ENCODE results near the gene PAX2.

PAX2 gene

DNA sequence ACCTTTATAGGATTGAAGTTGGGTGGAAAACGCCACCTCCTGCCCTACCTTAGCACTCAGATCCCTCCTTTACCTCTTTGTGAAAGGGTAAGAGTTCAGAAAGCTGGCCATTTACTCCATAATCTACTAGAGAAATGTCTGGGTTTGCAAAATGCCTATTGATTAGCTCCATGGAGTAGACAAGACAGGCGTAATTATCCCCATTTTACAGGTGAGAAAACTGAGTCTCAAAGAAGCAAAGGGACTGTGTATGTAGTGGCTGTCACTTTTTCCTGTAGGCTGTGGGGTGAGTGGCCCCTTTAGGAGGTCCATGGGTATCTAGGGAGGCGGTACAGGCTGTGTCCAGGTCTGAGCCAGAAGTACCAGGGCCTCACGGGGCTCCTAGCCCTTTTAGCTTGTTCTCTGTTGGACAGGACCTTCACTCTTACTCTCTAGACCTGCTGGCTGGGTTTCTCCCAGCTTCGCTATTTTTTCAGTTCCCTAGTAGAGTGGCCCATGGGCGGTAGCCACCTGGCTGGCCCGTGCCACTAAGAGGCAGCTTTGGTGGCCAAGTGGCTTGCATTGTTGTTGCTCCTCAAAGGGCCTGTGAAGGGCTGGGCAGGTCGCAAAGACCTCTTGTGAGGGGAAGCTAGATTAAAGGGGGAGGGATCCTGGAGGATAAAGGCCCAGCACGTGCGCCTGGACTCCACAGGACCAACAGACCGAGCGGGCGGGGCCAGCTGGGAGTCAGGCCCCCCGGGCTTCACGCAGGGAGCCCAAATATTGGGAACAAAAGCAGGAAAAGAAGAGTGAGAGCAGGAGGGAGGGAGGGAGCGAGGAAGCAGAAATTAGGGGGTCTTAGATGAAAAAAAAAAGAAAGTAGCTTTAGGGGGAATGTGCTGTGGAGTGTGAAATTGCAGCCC, 4.7 kb upstream of the PAX2 start:
- no peak for DNase-seq

DNA sequence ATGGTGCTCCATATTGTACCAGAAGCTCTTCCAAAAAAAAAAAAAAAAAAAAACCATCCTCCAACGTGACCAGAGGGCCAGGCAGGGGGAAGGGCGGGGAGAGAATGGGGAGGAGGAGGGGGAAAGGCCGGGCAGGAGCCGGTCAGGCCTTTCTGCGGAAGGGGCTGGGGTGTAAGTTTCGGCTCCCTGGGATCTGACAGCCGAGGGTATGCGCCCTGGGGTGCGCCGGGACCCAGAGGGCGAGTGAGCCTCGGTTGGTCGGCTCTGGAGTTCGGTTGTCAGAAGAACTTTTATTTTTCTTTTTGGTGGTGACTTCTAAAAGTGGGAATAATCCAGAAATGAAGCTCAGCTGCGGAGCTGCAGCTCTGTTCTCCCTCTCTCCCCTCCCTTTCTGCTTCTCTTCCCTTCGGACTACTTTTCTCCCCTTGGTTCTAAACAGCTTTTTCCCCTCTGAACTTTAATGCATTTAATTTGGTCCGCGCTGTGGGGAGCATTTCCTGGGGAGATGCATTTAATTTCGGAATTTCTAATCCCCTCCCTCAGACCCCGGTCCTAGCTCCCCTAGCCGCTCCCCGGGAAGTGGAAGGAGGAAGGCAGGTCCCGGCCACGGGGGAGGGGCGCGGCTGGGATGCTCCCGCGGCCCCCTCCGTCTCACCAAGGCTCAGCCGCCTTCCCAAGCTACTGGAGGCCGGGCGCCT, 3.9 kb upstream of the PAX2 start:
- DNase-seq = no peak

DNA sequence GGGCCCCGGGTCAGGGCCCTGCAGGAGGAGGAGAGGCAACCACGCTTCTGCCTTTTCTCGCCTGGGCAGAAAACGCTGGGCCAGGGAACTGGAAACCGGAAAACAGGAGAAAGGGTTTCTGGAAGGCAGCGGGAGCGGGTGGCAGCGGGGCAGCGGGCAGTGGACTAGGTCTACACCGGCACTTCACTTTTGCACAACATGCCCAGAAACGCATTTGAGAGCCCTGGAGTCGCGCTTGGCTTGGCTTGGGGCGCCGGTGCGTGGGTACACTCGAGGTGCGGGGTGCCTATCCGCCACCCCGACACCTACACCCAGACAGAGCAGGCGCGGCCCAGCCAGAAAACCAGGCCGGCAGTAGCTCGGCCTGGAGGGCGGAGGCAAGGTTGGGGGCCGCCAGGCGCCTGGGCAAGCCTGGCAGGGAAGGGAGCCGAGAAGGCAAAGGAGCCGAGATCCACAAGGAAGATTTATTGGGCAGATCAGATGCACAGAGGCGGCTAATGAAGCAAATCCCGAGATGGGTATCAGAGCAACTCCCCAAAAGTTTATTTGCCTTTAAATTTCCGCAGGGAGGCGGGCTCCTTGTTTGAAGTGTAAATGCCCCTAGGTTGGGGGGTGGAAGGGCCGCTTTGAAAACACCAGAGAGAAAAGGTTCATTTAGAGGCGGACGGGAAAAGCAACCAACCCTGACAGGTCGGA, 3.2 kb upstream of the PAX2 start:
- DNase-seq = no peak

DNA sequence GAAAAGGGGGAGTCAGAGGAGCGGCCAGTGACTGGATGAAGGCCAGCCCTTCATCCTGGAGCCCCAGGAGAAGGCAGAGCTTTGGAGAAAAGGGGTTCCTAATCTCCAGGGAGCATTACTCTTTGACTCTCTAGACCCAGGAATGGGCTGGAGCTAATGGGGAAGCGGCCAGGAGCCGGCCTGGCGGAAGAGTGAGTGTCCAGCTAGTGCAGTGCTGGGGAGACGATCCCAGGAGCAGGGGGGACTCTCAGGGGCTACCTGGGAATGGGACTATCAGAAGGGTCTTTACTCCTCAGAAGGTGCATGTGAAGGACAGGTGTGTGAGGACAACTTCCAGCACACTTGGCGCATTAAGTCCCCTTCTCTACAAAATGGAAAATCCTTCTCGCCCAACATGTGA, 2.4 kb upstream of the PAX2 start:
- DNase-seq = no peak

DNA sequence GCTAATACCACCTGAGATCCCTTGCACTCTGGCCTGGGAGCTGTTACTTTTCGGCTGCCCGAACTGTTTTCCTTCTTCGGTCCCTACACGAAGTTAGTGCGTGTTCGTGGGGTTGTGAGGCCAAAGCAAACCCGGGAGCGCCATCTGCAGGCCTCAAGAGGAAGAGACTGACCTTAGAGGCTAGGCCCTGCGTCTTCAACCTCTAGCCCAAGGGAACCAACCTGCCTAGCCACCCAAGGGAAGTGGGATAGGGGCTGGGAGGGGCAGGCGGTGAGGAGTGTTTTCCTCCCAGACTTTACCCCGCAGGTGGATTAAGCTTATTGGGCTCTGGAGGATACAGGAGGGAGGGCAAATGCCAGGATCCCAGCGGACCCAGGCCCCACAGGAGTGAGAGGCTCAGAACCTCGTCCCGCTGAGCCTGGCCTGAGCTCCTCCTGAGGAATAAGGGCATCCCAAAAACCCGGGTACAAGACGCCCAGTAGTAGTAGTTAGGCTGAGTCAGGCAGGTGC, 1.7 kb upstream of the PAX2 start:
- peak; percentile 88 for DNase-seq

DNA sequence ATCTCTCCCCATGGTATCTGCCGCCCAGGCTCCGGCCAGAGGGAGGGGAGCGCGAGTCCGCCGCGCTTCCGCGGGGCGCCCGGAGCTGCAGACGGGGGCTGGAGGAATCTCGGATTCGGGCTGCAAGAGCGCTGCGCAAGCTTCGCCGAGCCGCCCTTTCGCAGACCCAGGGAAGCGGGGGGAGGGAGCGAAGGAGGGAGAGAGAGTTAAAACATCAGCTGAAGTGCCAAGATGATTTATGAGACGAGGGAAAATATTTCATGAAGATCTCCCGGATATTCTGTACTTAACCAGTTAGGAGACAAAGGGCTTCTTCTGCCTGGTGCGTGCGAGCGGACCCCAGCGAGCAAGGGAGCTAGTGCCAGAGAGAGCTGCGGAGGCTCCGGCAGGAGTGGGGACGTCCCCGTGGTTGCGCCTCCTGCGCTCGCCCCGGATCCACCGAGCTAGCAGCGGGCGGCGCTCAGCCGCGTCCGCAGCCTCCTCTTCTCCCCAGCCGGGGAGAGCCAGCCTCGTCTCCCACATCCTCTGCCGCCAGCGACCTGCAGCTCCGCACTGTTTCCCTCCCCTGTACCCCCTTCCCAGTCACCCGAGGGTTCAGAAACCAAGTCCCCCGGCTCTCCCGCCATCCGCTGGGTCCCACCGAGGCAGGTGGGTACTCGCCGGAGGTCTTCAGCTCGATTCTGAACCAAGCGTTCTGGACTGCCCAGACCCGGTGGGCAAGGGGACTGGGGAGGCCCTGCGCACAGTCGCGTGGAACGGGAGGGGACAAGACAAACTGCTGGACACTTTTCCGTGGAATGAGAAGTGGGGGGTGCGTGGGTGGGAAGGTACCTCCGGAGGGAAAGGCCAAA, 1.0 kb upstream of the PAX2 start:
- DNase-seq = peak; percentile 38

DNA sequence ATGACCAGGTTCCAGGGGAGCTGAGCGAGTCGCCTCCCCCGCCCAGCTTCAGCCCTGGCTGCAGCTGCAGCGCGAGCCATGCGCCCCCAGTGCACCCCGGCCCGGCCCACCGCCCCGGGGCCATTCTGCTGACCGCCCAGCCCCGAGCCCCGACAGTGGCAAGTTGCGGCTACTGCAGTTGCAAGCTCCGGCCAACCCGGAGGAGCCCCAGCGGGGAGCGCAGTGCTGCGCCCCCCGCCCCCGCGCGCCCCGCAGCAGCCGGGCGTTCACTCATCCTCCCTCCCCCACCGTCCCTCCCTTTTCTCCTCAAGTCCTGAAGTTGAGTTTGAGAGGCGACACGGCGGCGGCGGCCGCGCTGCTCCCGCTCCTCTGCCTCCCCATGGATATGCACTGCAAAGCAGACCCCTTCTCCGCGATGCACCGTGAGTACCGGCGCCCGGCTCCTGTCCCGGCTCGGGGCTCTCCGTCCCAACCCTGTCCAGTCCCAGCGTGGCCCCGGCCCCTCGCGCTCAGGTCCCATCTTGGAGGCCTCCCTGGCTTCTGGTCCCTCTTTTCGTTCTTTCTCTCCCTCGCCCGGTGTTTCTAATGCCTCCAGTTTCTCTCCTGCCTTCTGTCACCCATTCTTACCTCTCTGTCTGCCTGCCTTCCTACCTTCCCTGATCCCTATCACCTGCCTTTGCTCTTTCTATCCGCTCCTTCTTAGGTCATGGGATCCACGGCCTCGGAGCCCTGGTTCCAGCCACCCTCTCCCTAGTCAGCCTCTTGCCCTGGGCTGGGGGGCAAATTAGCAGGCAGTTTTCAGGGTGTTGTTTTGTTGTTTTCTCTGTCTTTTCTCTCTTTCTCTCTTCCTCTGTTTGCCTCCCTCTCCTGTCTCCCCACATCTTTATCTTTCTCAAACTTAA, 751 bp downstream of the PAX2 start:
- no peak for DNase-seq

DNA sequence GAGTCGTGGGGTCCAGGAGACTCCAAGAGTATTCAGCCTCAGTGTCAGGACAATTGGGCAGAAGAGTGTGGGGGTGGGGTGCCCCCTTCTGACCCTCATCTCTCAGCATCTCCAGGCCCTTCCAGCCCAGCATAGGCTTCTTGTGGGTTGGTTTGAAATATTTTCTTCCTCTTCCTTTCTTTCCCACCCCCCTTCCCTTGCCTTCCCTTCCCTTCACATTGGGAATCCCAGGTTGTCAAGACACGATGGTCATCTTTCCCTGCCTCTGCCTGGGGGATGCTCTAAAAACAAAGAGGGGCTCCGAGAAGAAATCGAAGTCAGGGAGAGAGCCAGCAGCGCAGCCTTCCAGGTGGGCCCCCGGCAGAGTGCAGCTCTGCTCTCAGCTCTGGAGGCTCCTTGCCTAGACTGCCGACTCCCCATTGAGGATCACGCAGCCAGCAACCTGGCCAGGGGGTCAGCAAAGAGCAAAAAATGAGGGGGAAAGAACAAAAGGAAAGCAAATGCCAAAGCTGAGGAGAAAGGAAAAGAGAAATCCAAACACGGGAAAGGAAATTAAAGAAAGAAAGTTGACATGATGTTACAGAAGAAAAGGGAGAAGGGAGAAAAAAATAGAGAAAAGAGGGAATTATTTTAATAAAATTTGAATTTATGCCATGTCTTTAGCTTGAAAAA, 1.5 kb downstream of the PAX2 start:
- DNase-seq = no peak

DNA sequence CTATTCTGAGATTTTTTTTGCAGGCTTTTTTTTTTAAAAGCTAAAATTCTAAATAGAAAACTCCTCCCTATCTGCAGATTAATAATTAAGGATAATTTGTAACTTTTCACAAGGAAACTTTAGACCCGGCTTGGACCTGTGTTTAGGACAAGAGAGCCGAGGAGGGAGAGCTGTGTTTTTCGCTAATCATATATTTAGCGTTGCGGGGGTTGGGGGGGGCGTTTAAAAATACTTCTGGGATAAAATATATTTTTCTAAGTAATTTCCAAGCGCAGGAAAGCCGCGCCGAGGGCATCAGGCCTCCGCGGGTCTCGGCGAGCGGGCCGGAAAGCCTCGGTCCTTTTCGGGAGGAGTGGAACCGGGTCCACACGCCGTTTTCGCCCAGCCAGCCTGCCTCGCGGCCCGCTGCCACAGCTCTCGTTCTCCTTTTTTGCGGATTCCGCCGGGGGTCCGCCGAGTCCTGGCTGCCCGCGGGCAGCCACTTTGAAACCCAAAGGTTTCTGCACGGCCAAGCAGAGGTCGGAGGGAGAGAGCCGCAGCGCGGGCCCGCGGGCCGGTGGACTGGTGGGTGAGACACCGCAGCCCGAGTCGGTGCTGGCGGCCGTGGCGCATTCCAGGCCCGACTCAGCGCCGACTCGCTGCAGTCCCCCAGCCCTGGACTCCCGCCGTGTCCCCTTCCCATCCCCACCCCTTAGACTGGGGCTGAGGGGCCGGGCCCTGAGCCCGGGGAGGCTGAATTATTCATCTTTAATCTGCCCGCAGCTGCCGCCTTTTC, 2.3 kb downstream of the PAX2 start:
- DNase-seq = no peak

DNA sequence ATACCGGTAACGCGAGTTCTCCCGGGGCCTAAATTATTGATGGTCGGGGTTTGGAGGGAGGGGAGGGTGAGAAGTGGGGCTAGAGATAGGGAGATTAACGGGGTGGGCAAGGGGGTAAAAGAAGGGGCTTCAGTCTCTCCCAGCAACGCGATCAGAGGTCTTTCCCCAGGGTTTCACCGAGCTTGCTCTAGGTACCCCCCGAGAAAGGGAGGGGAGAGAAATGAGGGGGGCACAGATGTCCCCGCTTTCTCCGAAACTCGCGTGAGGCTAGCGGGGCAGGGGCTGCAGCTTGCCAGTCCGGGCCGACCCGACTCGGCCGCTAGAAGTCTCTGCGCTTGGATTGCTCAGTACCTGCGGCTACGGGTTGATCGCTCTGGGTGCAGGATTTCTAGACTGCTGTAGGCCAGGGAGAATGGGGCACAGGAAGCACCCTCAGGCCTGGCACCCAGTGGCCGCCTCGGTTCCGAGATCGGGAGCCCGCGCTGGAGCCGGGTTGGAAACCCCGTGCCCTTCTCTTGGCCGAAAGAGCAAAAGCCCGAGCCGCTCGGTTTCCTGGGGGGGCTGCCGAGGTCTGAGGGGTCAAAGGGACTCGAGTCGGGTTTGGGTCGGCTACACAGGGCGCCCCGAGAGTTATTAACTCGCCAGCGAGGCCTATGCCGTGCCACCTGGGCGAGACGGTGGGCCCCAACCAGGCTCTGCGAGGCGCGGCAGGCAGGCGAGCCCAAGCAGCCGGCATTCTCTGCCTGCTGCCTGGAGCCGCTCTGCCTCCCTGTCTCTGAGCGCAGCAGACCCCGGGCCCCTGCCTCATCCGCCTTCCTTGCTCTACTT, 3.1 kb downstream of the PAX2 start:
- no peak for DNase-seq

DNA sequence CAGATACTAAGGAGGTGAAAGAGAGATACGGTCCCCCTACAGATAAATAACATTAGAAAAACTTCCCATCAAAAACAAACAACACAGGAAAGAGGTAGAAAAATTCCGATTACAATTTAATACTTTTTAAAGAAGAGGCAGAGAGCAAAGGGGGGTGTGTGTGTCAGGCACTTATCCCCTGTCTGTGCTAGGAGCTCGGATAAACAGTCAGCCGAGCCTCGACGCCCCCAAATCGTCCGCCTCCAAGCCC, 3.6 kb downstream of the PAX2 start:
- DNase-seq = no peak

DNA sequence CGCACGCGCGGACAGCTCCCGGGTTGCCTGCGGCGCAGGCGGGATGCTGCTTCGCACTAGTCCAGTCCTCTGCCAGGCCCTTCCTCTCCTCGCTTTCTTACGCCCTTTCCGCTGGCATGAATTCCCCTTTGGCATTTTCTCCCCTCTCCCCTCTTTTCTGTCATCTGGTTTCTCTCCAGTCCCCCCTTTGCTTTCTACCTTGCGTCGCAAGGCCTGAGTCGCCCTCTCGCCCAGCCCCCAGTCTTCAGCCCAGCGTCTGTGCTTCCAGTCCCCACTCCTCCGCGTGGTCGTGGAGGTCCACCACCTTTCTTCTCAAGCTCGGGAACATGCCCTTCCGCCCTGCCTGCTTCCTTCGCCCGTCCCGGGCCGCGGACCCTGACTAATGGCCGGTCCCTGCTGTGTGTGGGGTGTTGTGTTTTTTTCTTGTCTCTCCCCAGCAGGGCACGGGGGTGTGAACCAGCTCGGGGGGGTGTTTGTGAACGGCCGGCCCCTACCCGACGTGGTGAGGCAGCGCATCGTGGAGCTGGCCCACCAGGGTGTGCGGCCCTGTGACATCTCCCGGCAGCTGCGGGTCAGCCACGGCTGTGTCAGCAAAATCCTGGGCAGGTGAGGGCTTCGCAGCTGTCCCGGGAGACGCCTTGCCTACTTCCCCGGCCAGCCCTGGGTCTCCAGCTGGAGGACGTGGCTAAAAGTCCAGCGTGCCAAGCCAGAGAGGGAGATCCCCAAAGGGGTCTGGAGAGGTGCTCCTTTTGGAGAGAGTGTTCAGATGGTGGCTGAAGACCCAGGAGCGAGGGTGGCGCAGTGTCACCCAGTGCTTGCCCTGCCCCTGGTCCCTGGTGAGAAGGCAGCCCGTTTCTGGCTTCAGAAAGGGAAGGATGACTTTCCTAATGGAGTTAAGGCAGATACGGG, 4.2 kb downstream of the PAX2 start:
- no peak for DNase-seq

DNA sequence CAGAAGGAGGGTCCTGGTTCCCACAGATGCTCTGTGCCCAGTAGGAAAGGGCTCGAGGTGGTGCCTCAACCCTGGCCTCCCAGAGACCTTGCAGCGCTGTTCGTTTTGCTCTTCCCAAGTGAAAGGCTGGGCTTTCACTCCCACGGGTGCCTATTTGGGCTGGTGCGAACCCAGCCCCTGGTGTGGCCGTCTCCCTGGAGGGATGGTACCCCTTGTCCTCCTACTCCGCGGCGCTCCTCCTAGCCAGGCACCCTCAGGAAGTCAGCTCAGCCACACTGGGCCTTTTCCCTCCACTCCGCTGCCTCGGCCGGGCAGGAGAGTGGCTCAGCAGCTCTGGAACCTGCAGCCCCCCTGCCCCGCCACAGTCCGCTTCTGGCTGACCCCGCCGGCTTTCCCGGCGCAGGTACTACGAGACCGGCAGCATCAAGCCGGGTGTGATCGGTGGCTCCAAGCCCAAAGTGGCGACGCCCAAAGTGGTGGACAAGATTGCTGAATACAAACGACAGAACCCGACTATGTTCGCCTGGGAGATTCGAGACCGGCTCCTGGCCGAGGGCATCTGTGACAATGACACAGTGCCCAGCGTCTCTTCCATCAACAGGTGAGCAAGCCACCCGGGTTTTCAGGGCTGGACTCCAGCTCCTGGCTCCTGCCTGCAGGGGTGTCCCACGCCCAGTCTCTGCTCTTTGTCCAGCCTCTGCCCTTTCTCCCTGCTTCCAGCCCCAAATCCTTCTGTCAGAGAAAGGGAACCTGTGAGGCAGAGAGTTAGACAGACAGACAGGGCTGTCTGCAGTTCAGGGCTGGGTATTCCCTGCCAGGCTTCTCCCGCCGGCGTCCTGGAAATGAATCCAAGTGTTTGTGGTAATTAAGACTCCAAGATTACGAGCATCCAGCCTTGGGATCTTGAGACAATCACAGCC, 5.2 kb downstream of the PAX2 start:
- no peak for DNase-seq

DNA sequence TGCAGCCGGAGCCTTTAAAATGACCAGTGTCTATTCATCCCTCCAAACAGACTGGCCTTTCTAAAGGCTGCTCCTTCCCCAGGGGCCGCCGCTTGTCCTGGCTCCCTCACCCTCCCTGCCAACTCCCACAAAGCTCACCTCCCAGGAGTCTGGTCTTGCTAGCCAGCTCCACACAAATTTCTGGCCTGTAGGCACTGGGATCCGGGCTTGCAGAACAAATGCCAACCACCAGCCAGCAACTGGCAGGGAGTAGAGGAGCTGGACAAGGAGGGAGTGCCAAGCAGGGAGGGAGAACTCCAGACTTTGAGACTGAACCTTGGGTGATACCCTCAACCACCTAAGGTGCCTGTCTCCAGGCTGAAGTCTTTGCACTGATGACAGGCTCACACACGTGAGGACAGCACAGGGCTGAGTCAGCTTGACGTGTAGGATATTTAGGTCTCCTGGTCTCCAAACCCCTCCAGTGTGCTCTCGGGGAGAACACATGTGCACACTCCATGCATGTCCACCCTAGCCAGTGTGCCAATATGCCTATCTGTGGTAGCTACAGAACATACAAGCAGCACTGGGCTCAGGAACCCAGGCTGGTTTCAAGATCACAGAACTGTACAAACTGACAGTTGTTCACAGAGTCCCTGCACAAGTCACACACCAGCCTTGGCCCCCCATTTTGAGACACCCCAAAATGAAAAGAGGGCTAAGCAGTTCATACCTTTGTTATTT, 6.0 kb downstream of the PAX2 start:
- DNase-seq = no peak

DNA sequence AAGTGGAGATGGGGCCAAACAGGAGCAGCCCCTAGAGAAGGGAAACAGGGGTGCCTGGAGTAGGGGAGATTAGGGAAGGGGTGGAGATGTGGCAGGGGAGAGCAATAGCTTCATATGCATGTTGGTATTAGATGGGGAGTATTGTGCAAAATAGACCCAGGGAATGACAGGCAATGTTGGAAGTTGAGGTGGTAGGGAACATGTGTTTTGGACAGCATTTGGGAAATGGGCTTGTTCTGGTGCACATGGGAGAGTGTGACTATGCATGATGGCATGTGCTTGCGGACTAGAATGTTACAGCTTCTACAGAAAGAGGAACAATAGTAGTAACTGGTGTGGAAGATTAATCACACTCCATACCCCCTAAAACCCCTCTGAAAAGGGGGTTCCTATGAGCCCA, 10.4 kb downstream of the PAX2 start:
- DNase-seq = no peak

DNA sequence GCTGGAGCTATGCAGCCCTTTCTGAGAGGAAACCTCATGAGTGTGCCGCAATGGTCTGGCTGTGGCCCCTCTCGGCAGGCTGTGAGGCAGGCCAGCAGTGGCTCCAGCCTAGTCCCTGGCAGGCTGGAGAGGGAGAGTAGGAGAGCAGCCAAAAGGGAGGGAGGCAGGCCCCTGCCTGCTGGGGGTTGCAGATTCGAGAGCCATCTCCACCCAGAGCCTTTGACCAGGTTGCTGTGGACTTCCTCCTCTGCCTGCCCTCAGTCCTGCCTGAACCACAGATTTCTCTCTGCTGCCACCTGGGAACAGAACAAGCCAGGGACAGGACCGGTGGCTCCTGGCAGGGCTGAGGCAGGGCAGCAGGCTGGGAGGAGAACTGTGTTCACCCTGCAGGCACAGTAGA, 13.9 kb downstream of the PAX2 start:
- no peak for DNase-seq

DNA sequence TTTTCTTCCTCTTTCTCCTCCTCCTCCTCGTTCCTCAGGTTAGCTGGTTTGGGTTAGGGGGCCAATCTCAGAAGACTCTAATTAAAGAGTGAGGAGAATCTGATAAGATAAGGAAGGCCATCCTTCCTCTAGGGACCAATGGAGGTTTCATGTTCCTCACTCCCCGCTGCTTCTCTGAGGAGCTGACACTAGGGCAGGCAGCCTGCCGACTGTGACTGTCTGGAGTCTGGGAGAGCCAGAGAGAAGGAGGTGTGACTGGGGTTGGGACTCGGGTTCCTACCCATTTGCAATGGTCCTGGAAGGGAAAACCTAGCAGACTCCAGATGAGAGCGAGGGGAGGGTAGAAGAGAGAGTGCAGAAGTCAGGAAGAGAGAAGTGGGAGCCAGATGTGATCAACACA, 15.3 kb downstream of the PAX2 start:
- no peak for DNase-seq

Measured in hematopoietic multipotent progenitor cell treated with erythropoietin and hydrocortisone succinate and interleukin-3 and kit ligand, for 4 days (in vitro differentiated cells).